ENCODE results near the gene LCE3A.
"Not testable (repeated sequence)": the region's sequence is repeated elsewhere in the genome, so short reads cannot be mapped to it uniquely, and the experiment has no call there.

The LCE3A gene, protein sequence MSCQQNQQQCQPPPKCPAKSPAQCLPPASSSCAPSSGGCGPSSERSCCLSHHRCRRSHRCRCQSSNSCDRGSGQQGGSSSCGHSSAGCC

DNA sequence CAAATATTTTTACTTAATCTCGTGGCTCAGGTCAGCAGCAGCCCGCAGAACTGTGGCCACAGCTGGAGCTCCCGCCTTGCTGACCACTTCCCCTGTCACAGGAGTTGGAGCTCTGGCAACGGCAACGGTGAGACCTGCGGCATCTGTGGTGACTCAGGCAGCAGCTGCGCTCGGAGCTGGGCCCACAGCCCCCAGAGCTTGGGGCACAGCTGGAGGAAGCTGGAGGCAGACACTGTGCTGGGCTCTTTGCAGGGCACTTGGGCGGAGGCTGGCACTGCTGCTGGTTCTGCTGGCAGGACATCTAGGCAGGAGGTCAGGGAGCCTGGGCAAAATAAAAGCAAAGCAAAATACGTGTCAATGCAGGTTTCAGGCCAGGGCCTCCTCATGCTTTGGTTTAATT, at the start of gene LCE3A:
TSS of gene LCE3A (minus strand) at position 301 of the 400 bp plus-strand sequence. CDS start at position 301, 0 bp downstream.
- peaks cover 6% of the 10 kb centered on the region for H3K9me3 Mint-ChIP-seq
- ATAC-seq: peak; percentile 52
- no peak within 1 kb of the TSS for H3K4me3 Mint-ChIP-seq
- H3K36me3 Mint-ChIP-seq: no peaks in the 10 kb centered on the region
- H3K4me1 Mint-ChIP-seq: peaks cover 13% of the 10 kb centered on the region
- no peak for DNase-seq (ENCODE audit: low spot score in 2 of 2)
- no peak within 1 kb of the TSS for H3K27ac Mint-ChIP-seq

DNA sequence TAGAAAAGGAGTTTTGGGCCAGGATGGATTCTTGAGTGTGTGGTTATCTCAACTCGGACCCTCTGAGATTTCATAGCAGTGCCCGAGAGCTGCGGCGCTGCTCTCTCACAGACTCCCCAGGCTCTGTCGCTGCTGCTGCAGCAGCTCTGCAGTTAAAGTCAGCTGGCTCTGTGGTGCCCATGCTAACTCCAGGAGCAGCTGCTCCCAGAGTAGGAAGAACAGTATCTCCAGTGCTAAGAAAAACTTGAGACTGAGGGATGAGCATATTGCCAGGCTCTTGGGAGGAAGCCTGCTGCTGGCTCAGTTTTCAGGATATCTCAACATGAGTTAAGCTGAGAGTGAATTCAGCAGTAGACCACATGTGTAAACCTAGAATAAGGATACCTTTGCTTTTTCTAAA, 44.7 kb upstream of the LCE3A start:
- Mint-ChIP-seq H3K4me1 (no peaks in the 10 kb centered on the region), H3K36me3 (no peaks in the 10 kb centered on the region), H3K4me3 (no peak overlapping the region), H3K9me3 (no peaks in the 10 kb centered on the region), H3K27ac (no peak overlapping the region)
- DNase-seq (ENCODE audit: low spot score in 2 of 2): no peak
- ATAC-seq: no peak

DNA sequence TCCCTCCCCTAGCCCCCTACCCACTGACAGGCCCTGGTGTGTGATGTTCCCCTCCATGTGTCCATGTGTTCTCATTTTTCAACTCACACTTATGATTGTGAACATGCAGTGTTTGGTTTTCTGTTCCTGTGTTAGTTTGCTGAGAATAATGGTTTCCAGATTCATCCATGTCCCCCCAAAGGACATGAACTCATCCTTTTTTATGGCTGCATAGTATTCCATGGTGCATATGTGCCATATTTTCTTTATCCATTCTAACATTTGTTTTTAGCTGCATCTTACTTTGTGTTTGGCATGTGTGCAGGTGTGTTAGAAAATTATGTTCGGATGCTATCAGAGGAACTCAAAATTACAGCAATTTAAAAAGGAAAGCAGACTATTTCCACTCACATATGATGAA, 43.3 kb upstream of the LCE3A start:
- H3K4me3 Mint-ChIP-seq; H3K27ac Mint-ChIP-seq; ATAC-seq; H3K4me1 Mint-ChIP-seq; H3K9me3 Mint-ChIP-seq; H3K36me3 Mint-ChIP-seq; DNase-seq (ENCODE audit: low spot score in 2 of 2): not testable (repeated sequence)

DNA sequence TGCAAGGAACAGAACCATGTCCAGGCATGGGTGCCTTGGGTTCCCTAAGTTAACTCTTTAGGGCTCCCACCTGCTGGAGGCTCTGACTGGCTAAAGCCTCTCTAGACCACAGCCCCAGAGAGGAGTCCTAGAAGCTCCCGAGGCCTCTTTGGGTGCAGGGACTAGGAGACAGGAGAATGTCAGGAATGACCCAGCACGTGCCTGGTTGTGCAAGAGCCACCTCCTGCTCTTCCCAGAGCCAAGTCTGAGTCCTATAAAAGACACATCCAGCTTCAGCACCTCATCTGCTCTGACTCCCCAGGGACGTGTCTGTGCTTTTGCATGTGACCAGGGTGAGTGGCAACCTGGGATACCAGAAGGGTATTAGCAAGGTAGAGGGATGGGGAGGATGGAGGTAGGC, 40.2 kb upstream of the LCE3A start, which contains the start of gene LCE2D:
TSS of gene LCE2D (plus strand) at position 283 of the 400 bp plus-strand sequence. CDS start 726 bp downstream, outside the sequence.
- H3K36me3 Mint-ChIP-seq: no peaks in the 10 kb centered on the region
- no peaks in the 10 kb centered on the region for H3K9me3 Mint-ChIP-seq
- ATAC-seq: no peak

DNA sequence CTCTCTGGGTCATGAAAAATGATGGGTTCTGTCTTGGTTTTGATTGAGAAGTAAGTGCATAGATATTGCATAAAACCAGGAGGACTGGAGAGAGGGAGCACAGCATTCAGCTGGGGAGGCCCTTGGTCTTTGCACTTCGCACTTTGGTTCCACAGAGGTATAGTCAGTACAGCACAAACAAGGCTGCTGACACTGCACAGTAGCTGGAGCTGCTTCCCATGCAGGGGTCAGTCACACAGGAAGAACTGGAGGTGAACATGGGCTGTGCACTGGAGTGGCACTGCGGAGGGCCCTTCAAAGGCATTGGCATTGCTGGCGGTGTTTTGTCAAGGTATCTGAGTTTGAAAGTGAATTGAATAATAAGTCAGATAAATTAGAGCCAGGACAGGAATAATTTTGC, 35.7 kb upstream of the LCE3A start:
- Mint-ChIP-seq H3K27ac (no peak overlapping the region), H3K4me1 (peaks cover 6% of the 10 kb centered on the region), H3K4me3 (no peak overlapping the region), H3K9me3 (no peaks in the 10 kb centered on the region), H3K36me3 (no peaks in the 10 kb centered on the region)
- DNase-seq (ENCODE audit: low spot score in 2 of 2) (no peak), ATAC-seq (no peak)

More for the DNA sequence above, 40.2 kb upstream of the LCE3A start, which contains the start of gene LCE2D:
- DNase-seq (ENCODE audit: low spot score in 2 of 2): no peak
- H3K4me3 Mint-ChIP-seq: no peak within 1 kb of the TSS
- no peaks in the 10 kb centered on the region for H3K4me1 Mint-ChIP-seq
- no peak within 1 kb of the TSS for H3K27ac Mint-ChIP-seq

- H3K4me1 Mint-ChIP-seq: peaks cover 6% of the 10 kb centered on the region
- DNase-seq (ENCODE audit: low spot score in 2 of 2) (no peak), ATAC-seq (no peak)
- no peaks in the 10 kb centered on the region for H3K9me3 Mint-ChIP-seq
- no peak overlapping the region for H3K27ac Mint-ChIP-seq
- no peak overlapping the region for H3K4me3 Mint-ChIP-seq
- no peaks in the 10 kb centered on the region for H3K36me3 Mint-ChIP-seq
Measured at GRCh38 chr1:152657677-152658076, 34.8 kb upstream of the LCE3A start.

- ATAC-seq (no peak), DNase-seq (ENCODE audit: low spot score in 2 of 2) (no peak)
- H3K4me1 Mint-ChIP-seq: peaks cover 6% of the 10 kb centered on the region
- H3K36me3 Mint-ChIP-seq: no peaks in the 10 kb centered on the region
- H3K27ac Mint-ChIP-seq: no peak overlapping the region
- H3K9me3 Mint-ChIP-seq: no peaks in the 10 kb centered on the region
- H3K4me3 Mint-ChIP-seq: no peak overlapping the region
Measured at GRCh38 chr1:152656459-152656858, 33.6 kb upstream of the LCE3A start.

DNA sequence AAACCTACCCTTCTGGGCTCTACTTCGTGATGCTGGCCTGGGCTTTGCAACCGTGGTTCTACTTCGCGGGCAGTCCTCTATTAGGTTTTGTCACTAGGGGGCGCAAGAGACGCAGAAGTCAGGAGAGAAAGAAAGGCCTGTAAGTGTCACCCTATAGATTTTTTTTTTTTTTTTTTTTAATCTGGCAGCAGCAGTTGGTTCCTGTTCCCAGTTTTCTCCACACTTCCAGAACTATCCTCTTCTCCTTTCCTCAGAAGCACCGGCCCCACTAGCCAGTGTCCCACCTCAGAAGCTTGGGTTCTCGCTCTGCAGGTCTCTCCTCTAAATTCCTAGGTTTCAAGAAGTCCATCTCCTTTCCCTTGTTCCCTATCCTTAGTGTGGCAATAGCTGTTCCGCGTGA, 31.2 kb upstream of the LCE3A start:
- DNase-seq (ENCODE audit: low spot score in 2 of 2): peak; percentile 28 to 72
- peak; percentile 66 for ATAC-seq
- Mint-ChIP-seq H3K27ac (no peak overlapping the region), H3K4me3 (no peak overlapping the region), H3K9me3 (no peaks in the 10 kb centered on the region), H3K36me3 (no peaks in the 10 kb centered on the region), H3K4me1 (peaks cover 6% of the 10 kb centered on the region)

DNA sequence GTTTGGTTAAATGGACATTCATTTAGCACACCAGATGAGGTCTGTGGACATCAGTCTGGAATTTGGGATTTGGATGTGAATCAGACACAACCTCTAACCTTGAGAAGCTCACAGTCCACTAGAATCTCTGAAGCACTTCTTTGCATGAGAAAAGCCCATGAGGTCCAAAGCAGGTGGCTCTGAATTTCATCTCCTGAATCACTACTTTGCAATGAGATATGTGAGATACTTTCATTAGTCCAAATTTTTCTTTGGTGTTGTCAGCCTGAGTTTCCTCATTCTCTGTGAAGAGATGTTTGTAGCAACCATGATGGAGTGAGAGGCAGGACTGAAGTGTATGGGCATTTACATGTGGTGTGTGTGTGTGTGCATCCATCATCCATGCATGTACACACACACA, 23.8 kb upstream of the LCE3A start:
- no peaks in the 10 kb centered on the region for H3K9me3 Mint-ChIP-seq
- no peak for DNase-seq (ENCODE audit: low spot score in 2 of 2)
- H3K4me1 Mint-ChIP-seq: no peaks in the 10 kb centered on the region
- H3K36me3 Mint-ChIP-seq: no peaks in the 10 kb centered on the region
- H3K4me3 Mint-ChIP-seq: no peak overlapping the region
- no peak overlapping the region for H3K27ac Mint-ChIP-seq
- no peak for ATAC-seq

DNA sequence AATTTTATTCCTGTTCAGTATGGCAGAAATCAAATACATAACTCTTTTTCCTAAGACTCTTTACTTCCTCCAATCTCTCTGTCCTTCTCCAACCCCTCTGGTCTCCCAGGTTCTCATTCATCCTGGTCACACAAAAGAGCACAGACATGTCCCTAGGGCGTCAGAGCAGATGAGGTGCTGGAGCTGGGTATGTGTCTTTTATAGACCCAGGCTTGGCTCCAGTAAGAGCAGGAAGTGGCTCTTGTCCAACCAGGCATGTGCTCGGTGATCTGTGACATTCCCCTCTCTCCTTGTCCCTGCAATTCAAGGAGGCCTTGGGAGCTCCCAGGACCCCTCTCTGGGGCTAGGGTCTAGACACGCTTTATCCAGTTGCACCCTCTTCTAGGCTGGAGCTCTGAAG, 22.2 kb upstream of the LCE3A start:
- no peak for DNase-seq (ENCODE audit: low spot score in 2 of 2)
- Mint-ChIP-seq H3K4me1 (no peaks in the 10 kb centered on the region), H3K27ac (no peak overlapping the region), H3K36me3 (no peaks in the 10 kb centered on the region), H3K9me3 (no peaks in the 10 kb centered on the region), H3K4me3 (no peak overlapping the region)
- ATAC-seq: no peak

DNA sequence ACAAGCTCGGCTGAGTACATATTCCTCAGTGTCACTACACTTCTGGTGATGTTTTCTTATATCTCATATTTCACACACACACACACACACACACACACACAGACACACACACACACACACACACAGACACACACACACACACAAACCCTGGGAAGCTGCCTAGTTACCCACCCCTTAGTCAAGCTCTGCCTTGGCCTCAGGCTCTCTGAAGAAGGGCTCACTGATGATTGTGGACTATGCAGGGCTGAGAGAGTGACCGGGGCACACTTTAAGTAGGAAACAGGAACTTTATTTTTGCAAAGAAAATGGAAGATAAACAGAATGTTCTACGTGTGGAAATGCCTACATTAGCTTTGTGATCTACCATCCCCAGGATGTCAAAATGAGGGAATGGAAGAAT, 21.0 kb upstream of the LCE3A start:
- H3K9me3 Mint-ChIP-seq: no peaks in the 10 kb centered on the region
- no peaks in the 10 kb centered on the region for H3K4me1 Mint-ChIP-seq
- H3K27ac Mint-ChIP-seq: no peak overlapping the region
- ATAC-seq (no peak), DNase-seq (ENCODE audit: low spot score in 2 of 2) (no peak)
- no peaks in the 10 kb centered on the region for H3K36me3 Mint-ChIP-seq
- no peak overlapping the region for H3K4me3 Mint-ChIP-seq

- Mint-ChIP-seq H3K4me3 (no peak overlapping the region), H3K36me3 (no peaks in the 10 kb centered on the region), H3K9me3 (no peaks in the 10 kb centered on the region), H3K4me1 (no peaks in the 10 kb centered on the region), H3K27ac (no peak overlapping the region)
- no peak for ATAC-seq
- no peak for DNase-seq (ENCODE audit: low spot score in 2 of 2)
Measured at GRCh38 chr1:152640351-152640750, 17.4 kb upstream of the LCE3A start.

DNA sequence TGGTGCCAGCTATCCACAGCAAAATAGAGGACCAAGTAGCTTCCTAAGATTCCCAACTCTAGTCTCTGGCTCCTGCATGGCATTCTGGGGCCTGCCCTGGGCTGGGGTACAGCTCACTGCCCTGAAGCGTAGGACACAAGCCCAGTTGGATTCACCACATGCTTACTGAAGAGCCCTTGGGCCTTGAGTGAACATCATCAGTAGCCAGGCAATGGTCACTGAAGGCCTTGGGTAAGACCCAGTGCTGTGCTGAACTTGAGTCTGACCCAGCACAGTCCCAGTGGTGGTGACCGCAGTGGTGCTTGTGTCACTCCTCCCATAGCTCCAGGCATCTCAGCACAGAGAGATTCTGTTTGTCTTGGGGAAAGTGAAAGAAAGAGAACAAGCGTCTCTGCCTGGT, 7.7 kb upstream of the LCE3A start:
- Mint-ChIP-seq H3K36me3 (no peaks in the 10 kb centered on the region), H3K4me1 (no peaks in the 10 kb centered on the region), H3K9me3 (peaks cover 4% of the 10 kb centered on the region), H3K4me3 (no peak overlapping the region), H3K27ac (no peak overlapping the region)
- no peak for ATAC-seq
- DNase-seq (ENCODE audit: low spot score in 2 of 2): no peak

- no peaks in the 10 kb centered on the region for H3K36me3 Mint-ChIP-seq
- peaks cover under 1% of the 10 kb centered on the region for H3K9me3 Mint-ChIP-seq
- DNase-seq (ENCODE audit: low spot score in 2 of 2): no peak
- H3K4me1 Mint-ChIP-seq: peaks cover 13% of the 10 kb centered on the region
- ATAC-seq: no peak
- H3K4me3 Mint-ChIP-seq: no peak overlapping the region
- no peak overlapping the region for H3K27ac Mint-ChIP-seq
Measured at GRCh38 chr1:152626744-152627143, 3.8 kb upstream of the LCE3A start.

DNA sequence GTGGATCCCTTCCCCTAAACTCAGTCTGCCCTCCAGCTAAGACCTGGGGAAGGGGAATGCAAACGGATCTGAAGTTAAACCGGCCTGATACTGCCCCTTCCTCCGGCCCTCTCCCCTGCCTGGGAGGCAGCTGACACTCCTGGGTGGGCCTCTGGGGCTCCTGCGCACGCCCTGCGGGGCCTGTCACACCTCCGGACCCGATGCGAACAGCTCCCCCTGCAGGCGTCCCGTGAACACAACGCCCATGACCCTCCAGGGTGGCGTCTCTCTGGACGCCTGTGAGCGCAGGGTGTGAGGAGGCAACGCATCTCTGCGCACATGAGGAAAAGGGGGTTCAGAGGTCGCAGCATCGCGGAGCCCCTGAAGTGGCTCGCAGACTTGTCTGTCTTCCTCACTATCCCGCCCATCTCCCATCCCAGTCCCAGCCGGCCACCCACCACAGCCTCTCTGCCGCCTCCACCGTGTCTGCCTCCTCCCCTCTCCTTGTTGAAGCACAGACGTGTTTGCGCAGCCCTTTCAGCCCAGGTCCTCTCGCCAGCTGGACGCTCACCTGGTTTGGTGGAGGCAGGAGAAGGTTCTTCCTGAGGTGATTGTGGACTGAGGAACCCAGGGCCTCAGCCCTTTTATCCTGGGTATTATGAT, 421 bp upstream of the LCE3A start:
- Mint-ChIP-seq H3K9me3 (peaks cover 5% of the 10 kb centered on the region), H3K27ac (no peak overlapping the region), H3K4me1 (peaks cover 13% of the 10 kb centered on the region), H3K36me3 (no peaks in the 10 kb centered on the region), H3K4me3 (no peak overlapping the region)
- DNase-seq (ENCODE audit: low spot score in 2 of 2) (peak; percentile 10 to 58), ATAC-seq (peak; percentile 66)

- no peak overlapping the region for H3K27ac Mint-ChIP-seq
- ATAC-seq: no peak
- no peak for DNase-seq (ENCODE audit: low spot score in 2 of 2)
- H3K4me3 Mint-ChIP-seq: no peak overlapping the region
- no peaks in the 10 kb centered on the region for H3K36me3 Mint-ChIP-seq
- H3K4me1 Mint-ChIP-seq: peaks cover 13% of the 10 kb centered on the region
- H3K9me3 Mint-ChIP-seq: peaks cover 6% of the 10 kb centered on the region
Measured at GRCh38 chr1:152621993-152622392, 910 bp downstream of the LCE3A start.

Measured in stimulated activated effector memory CD8-positive, alpha-beta T cell treated with anti-CD3 and anti-CD28 coated beads, Interleukin-12 subunit alpha, Interleukin-12 subunit beta, amount 100 ng/mL, for 72 hours (primary cell).